GM19452 (cell line): ENCODE measurements around the gene FARSB.

Experiments used
- ATAC-seq: cut with Tn5 transposase; IDR thresholded peaks from one replicate; pipeline ENCODE4 v1.9.1; 2021; ENCODE audit not compliant: unreplicated experiment

Gene FARSB

DNA sequence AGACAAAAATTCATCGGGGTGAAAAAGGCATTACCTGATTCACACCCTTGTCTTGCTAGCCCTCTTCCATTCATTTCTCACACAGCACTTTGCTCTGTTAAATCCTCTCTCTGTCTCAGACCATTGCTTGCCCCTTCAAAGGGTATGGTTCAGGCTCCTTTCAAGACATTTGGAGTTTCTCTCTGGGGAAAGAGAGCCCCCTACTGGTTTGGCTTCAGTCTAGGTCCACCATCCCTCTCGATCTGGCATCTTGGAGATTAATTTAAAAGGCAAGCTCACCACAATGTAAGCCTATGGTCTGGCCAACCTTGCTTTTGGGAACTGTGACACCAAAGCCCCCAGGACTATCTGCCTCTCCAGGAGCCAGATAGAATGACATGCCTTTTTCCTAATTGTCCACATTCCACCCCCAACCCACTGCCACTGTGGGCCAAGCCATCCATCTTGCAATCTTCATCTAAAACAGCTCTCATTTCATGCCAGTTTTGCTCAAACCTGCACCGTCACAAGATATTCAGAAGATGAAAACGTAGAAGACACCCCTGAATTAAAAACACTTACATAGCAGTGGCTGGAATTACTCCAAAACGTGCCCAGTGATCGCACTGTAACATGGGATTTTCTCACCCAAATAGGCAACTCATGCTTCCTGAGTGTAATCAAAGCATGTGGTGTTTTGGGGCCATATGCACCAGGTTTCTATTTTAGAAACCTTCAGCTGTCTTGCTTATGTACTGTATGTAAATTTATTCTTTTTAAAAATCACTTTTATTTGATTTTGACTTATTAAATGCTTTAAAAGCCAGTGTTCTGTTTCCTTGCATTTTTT lies 93.9 kb downstream of the FARSB start:
- peak; percentile 53 for ATAC-seq

GRCh38 chr2:222561151-222561550 lies 94.7 kb downstream of the FARSB start:
- no peak for ATAC-seq

- ATAC-seq = no peak
Observed at GRCh38 chr2:222554517-222554916, 101.4 kb downstream of the FARSB start.

GRCh38 chr2:222548992-222549391 lies 106.9 kb downstream of the FARSB start:
- no peak for ATAC-seq

GRCh38 chr2:222547083-222547482 lies 108.8 kb downstream of the FARSB start:
- ATAC-seq = no peak

- ATAC-seq = no peak
Observed at GRCh38 chr2:222545823-222546795, 109.8 kb downstream of the FARSB start.

DNA sequence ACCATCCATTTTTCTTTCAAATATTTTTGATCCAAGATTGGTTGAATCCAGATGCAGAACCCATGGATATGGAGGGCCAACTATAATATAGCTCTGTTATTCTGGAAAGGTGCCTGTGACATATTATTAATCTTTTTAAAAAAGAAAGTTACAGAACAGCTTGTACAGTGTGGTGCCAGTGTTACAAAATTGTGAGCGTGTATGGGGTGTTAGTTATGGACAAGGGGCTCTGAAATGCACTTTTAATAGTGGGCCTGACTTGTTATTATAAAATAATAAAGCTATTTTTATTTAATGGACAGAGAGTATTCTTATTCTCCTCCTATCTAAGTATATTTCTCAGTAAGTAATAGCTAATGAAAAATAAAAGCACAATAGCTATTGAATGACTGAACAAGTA lies 111.2 kb downstream of the FARSB start:
- no peak for ATAC-seq

GRCh38 chr2:222538535-222538934 lies 117.4 kb downstream of the FARSB start:
- ATAC-seq = no peak

- ATAC-seq = no peak
Observed at GRCh38 chr2:222535477-222535876, 120.4 kb downstream of the FARSB start.

GRCh38 chr2:222532315-222532714 lies 123.6 kb downstream of the FARSB start:
- ATAC-seq = no peak

GRCh38 chr2:222526480-222527277 lies 129.2 kb downstream of the FARSB start:
- no peak for ATAC-seq

DNA sequence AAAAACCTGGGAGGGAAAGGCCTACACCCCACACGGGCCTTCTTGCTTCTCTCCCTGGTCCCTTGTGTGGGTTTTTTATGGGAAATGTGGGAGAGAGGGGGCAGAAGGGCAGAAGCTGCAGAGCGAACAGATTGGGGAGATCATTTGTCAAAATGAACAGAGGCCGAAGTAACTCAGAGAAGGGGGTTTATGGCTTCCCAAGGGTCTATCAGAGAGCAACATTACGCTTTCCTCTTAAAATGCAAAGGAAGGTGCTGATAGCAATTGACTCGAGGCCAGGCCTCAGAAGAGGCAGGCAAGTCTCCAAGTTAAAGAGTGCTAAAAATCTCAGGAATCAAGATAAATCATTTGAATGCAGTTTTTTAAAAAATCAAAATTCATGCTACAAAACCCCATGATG lies 130.1 kb downstream of the FARSB start:
- no peak for ATAC-seq

DNA sequence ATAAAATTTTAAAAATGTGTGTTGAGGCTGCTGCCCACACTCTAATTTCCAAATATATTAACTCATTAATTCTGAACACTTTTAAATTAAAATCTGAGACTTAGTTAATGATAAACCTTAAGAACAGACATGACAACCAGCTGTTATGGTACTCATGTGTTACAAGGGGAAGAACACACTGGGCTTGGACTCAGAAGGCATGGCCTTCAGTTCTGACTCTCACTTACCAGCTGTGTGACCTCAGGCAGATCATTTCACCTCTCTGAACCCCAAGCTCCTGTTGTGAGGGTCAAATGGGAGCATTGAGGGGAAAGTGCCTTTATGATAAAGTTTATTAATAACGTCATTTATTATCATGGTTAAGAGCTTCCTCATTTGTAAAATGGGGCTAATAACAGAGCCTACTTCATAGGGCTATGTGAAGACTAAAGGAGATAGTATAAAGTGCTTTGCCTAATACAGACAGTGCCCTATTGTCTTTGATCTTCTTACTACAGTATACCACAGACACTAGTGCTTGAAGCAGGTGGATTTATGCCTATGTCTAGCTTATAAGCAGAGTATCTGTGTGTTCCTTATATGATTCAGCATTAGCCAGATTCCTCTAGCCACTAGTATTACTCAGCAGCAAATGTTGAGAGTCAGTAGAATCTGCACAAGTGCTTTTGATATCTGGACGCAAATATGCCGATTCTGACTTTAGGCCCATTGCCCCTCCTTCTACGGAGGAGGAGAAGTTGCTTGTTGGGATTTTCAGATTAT lies 131.9 kb downstream of the FARSB start:
- peak; percentile 66 for ATAC-seq

DNA sequence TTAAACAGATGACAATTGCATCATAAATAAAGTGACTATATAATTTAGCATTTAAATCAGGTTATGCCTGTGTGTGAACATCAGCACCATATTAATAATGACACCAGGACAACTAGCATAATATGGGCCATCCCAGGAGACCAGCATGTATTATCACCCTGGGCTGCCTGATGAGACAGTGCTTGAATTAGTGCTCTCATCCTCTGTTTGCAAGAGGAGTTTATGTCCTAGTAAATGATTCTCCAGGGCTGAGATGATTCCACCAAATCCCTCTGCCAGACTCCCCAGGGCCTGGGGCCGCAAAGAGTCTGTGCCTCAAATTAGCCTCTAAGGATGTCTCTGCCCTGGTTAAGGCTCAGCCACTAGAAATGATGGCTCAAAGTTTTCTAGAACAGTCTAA lies 133.8 kb downstream of the FARSB start:
- ATAC-seq = no peak

GRCh38 chr2:222521099-222521498 lies 134.8 kb downstream of the FARSB start:
- ATAC-seq = peak; percentile 69
